Measurements from ENCODE around the gene DMXL2.
A peak's percentile ranks its signal among the peaks of the same experiment; 100 is the strongest.

The DMXL2 gene

DNA sequence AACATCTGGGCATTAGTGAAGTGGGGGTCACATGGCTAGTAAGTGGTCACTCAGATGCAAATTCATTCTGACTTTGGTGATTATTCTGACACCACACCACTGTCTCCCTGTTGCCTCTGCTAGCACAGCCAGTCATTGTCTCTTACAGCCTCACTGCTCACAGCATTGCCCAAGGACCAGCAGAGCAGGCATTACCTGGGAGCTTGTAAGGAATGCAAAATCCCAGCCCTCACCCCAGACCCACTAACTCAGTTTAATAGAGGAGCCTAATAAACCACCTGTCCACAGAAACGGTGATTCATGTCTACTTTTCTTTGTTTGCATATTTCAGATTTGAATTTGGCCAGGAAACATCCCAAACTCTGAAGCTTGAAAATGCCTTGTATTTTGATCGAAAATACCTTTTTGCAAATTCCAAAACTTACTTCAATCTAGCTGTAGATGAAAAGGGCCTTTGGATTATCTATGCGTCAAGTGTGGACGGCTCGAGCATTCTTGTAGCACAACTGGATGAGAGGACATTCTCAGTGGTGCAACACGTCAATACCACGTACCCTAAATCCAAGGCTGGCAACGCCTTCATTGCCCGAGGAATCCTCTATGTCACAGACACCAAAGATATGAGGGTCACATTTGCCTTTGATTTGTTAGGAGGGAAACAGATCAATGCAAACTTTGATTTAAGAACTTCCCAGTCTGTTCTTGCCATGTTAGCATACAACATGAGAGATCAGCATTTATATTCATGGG is 218.4 kb downstream of the DMXL2 start:
- no peak for DNase-seq (ENCODE audit: low spot score)
- no peak overlapping the region for H4K8ac ChIP-seq (ENCODE audit: low read depth, low read length)
- H2BK12ac ChIP-seq (ENCODE audit: low read length): no peak overlapping the region
- peaks cover 0 to 9% (median 0%) of the 10 kb centered on the region in 3 experiments for H3K27me3 ChIP-seq (ENCODE audit: control insufficient read depth in 3 of 3, insufficient read depth in 3 of 3, low read depth in 1 of 3, low read length in 3 of 3)
- H3K4me2 ChIP-seq (ENCODE audit: insufficient read depth, low read length, poor library complexity, severe bottlenecking): no peak overlapping the region
- H2BK5ac ChIP-seq (ENCODE audit: low read length): no peak overlapping the region
- no peaks in the 10 kb centered on the region for H3K36me3 ChIP-seq (replicated peaks in 1 of 2; ENCODE audit: control insufficient read depth in 2 of 2, insufficient read depth in 2 of 2, low read length in 2 of 2)
- H3K9ac ChIP-seq (ENCODE audit: low read depth, low read length, poor library complexity): no peak overlapping the region
- no peak overlapping the region for H3K18ac ChIP-seq (ENCODE audit: low read length)
- H2AFZ ChIP-seq (ENCODE audit: low read length): no peak overlapping the region
- H2BK15ac ChIP-seq (ENCODE audit: low read length): no peak overlapping the region
- H2AK5ac ChIP-seq (ENCODE audit: low read depth, low read length): no peak overlapping the region
- H2BK120ac ChIP-seq (ENCODE audit: low read depth, low read length): no peak overlapping the region
- no peak overlapping the region for H4K91ac ChIP-seq (ENCODE audit: low read depth, low read length, poor library complexity)
- H3K79me1 ChIP-seq (ENCODE audit: low read depth, low read length): no peaks in the 10 kb centered on the region
- no peak overlapping the region for H3K23ac ChIP-seq (ENCODE audit: low read depth, low read length, poor library complexity)
- no peak overlapping the region for H3K27ac ChIP-seq (replicated peaks; ENCODE audit: low read length)
- no peak overlapping the region for H3K14ac ChIP-seq (ENCODE audit: low read length)
- H3K4me1 ChIP-seq (ENCODE audit: control insufficient read depth in 2 of 2, insufficient read depth in 1 of 2, low read depth in 1 of 2, low read length in 2 of 2): no peaks in the 10 kb centered on the region
- WGBS, 2 donors (ENCODE audit: extremely low coverage in 2 of 2, insufficient read length in 2 of 2, insufficient replicate concordance in 1 of 2): no CpG with 5 or more reads among the region's 9 CpGs
- no peaks in the 10 kb centered on the region for H3K9me3 ChIP-seq (replicated peaks in 1 of 2; ENCODE audit: control insufficient read depth in 2 of 2, insufficient read depth in 1 of 2, low read depth in 1 of 2, low read length in 2 of 2)
- H3K4ac ChIP-seq (ENCODE audit: low read length): no peak overlapping the region
- no peak overlapping the region for H3K4me3 ChIP-seq (ENCODE audit: low read length in 2 of 2)

- H2BK120ac ChIP-seq (ENCODE audit: low read depth, low read length): no peak overlapping the region
- no peak overlapping the region for H4K91ac ChIP-seq (ENCODE audit: low read depth, low read length, poor library complexity)
- H2BK5ac ChIP-seq (ENCODE audit: low read length): no peak overlapping the region
- no peaks in the 10 kb centered on the region for H3K79me1 ChIP-seq (ENCODE audit: low read depth, low read length)
- DNase-seq (ENCODE audit: low spot score): no peak
- no peak overlapping the region for H2AK5ac ChIP-seq (ENCODE audit: low read depth, low read length)
- no peaks in the 10 kb centered on the region for H3K36me3 ChIP-seq (replicated peaks in 1 of 2; ENCODE audit: control insufficient read depth in 2 of 2, insufficient read depth in 2 of 2, low read length in 2 of 2)
- H3K18ac ChIP-seq (ENCODE audit: low read length): no peak overlapping the region
- no peak overlapping the region for H2BK12ac ChIP-seq (ENCODE audit: low read length)
- H3K4me2 ChIP-seq (ENCODE audit: insufficient read depth, low read length, poor library complexity, severe bottlenecking): no peak overlapping the region
- no peak overlapping the region for H3K27ac ChIP-seq (replicated peaks; ENCODE audit: low read length)
- H3K4ac ChIP-seq (ENCODE audit: low read length): no peak overlapping the region
- no peak overlapping the region for H3K23ac ChIP-seq (ENCODE audit: low read depth, low read length, poor library complexity)
- peaks cover 0 to 11% (median 0%) of the 10 kb centered on the region in 3 experiments for H3K27me3 ChIP-seq (ENCODE audit: control insufficient read depth in 3 of 3, insufficient read depth in 3 of 3, low read depth in 1 of 3, low read length in 3 of 3)
- H3K9me3 ChIP-seq (replicated peaks in 1 of 2; ENCODE audit: control insufficient read depth in 2 of 2, insufficient read depth in 1 of 2, low read depth in 1 of 2, low read length in 2 of 2): no peaks in the 10 kb centered on the region
- peaks cover 0 to 5% of the 10 kb centered on the region in 2 donors for H3K4me1 ChIP-seq (ENCODE audit: control insufficient read depth in 2 of 2, insufficient read depth in 1 of 2, low read depth in 1 of 2, low read length in 2 of 2)
- H2AFZ ChIP-seq (ENCODE audit: low read length): no peak overlapping the region
- WGBS, 2 donors (ENCODE audit: extremely low coverage in 2 of 2, insufficient read length in 2 of 2, insufficient replicate concordance in 1 of 2): no CpG with 5 or more reads among the region's 8 CpGs
- H3K14ac ChIP-seq (ENCODE audit: low read length): no peak overlapping the region
- H3K4me3 ChIP-seq (ENCODE audit: low read length in 2 of 2): no peak overlapping the region
- no peak overlapping the region for H2BK15ac ChIP-seq (ENCODE audit: low read length)
- no peak overlapping the region for H4K8ac ChIP-seq (ENCODE audit: low read depth, low read length)
- H3K9ac ChIP-seq (ENCODE audit: low read depth, low read length, poor library complexity): no peak overlapping the region
Measured at GRCh38 chr15:51403072-51403878, 219.3 kb downstream of the DMXL2 start.

- WGBS, 2 donors (ENCODE audit: extremely low coverage in 2 of 2, insufficient read length in 2 of 2, insufficient replicate concordance in 1 of 2): no CpG with 5 or more reads among the region's 12 CpGs
- peaks cover 0 to 16% (median 0%) of the 10 kb centered on the region in 3 experiments for H3K27me3 ChIP-seq (ENCODE audit: control insufficient read depth in 3 of 3, insufficient read depth in 3 of 3, low read depth in 1 of 3, low read length in 3 of 3)
- H4K91ac ChIP-seq (ENCODE audit: low read depth, low read length, poor library complexity): no peak overlapping the region
Measured at GRCh38 chr15:51401872-51402517, 220.6 kb downstream of the DMXL2 start.

More at GRCh38 chr15:51401872-51402517, 220.6 kb downstream of the DMXL2 start:
- no peaks in the 10 kb centered on the region for H3K79me1 ChIP-seq (ENCODE audit: low read depth, low read length)
- H3K9me3 ChIP-seq (replicated peaks in 1 of 2; ENCODE audit: control insufficient read depth in 2 of 2, insufficient read depth in 1 of 2, low read depth in 1 of 2, low read length in 2 of 2): no peaks in the 10 kb centered on the region
- H3K14ac ChIP-seq (ENCODE audit: low read length): no peak overlapping the region
- H3K4ac ChIP-seq (ENCODE audit: low read length): no peak overlapping the region
- H3K4me2 ChIP-seq (ENCODE audit: insufficient read depth, low read length, poor library complexity, severe bottlenecking): no peak overlapping the region
- H3K9ac ChIP-seq (ENCODE audit: low read depth, low read length, poor library complexity): no peak overlapping the region
- H3K27ac ChIP-seq (replicated peaks; ENCODE audit: low read length): no peak overlapping the region
- H4K8ac ChIP-seq (ENCODE audit: low read depth, low read length): no peak overlapping the region
- H2BK5ac ChIP-seq (ENCODE audit: low read length): no peak overlapping the region
- peak; percentile 39 for DNase-seq (ENCODE audit: low spot score)
- no peak overlapping the region for H3K4me3 ChIP-seq (ENCODE audit: low read length in 2 of 2)
- H3K36me3 ChIP-seq (replicated peaks in 1 of 2; ENCODE audit: control insufficient read depth in 2 of 2, insufficient read depth in 2 of 2, low read length in 2 of 2): no peaks in the 10 kb centered on the region
- H2AK5ac ChIP-seq (ENCODE audit: low read depth, low read length): no peak overlapping the region
- no peak overlapping the region for H2BK15ac ChIP-seq (ENCODE audit: low read length)
- peak overlapping the region; percentile 11 for H3K18ac ChIP-seq (ENCODE audit: low read length)
- no peak overlapping the region for H2AFZ ChIP-seq (ENCODE audit: low read length)
- H2BK12ac ChIP-seq (ENCODE audit: low read length): no peak overlapping the region
- no peak overlapping the region for H2BK120ac ChIP-seq (ENCODE audit: low read depth, low read length)
- peaks cover 0 to 6% of the 10 kb centered on the region in 2 donors for H3K4me1 ChIP-seq (ENCODE audit: control insufficient read depth in 2 of 2, insufficient read depth in 1 of 2, low read depth in 1 of 2, low read length in 2 of 2)
- H3K23ac ChIP-seq (ENCODE audit: low read depth, low read length, poor library complexity): no peak overlapping the region
